Neural progenitor cell (in vitro differentiated cells): Measurements from ENCODE around the gene PLEKHG7.

ENCODE experiments used
- EZH2 ChIP-seq: fragments of 200-600 bp; sonication (generic); IDR thresholded peaks from 2 replicates; pipeline ENCODE4 v1.6.1; 2017; ENCODE audit warnings: antibody characterized with exemption, mild to moderate bottlenecking, moderate library complexity
- EZH2phosphoT487 ChIP-seq: fragments of 200-600 bp; sonication (generic); IDR thresholded peaks from 2 replicates; pipeline ENCODE4 v1.6.1; 2017; ENCODE audit warnings: antibody characterized with exemption
- TF ChIP-seq, protein P1 (sequence below): fragments of 200-600 bp; sonication (generic); IDR thresholded peaks from 2 replicates; pipeline ENCODE4 v1.5.1; 2017; ENCODE audit warnings: antibody characterized with exemption, mild to moderate bottlenecking

DNA sequence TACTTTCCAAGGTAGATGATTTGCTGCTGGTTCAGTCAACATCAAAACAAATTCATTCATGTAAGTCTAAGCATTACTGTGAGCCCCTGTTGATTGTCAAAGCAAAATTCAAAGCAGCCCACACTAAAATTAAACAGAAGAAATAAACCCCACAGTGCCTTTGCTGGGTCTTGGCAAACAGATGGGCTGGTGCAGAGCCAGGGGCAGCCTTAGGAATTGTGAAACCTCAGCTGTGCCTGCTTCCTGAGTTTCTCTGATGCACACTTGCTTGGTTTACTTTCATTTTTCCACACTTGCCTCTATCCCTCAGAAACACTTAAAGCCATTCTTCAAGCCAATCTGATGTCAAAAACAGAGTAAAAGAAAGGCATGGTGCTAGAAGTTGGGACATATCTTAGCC lies 6.6 kb upstream of the PLEKHG7 start:
- TF ChIP-seq, protein P1, sequence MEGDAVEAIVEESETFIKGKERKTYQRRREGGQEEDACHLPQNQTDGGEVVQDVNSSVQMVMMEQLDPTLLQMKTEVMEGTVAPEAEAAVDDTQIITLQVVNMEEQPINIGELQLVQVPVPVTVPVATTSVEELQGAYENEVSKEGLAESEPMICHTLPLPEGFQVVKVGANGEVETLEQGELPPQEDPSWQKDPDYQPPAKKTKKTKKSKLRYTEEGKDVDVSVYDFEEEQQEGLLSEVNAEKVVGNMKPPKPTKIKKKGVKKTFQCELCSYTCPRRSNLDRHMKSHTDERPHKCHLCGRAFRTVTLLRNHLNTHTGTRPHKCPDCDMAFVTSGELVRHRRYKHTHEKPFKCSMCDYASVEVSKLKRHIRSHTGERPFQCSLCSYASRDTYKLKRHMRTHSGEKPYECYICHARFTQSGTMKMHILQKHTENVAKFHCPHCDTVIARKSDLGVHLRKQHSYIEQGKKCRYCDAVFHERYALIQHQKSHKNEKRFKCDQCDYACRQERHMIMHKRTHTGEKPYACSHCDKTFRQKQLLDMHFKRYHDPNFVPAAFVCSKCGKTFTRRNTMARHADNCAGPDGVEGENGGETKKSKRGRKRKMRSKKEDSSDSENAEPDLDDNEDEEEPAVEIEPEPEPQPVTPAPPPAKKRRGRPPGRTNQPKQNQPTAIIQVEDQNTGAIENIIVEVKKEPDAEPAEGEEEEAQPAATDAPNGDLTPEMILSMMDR: no peak
- no peak for TF ChIP-seq EZH2
- no peak for TF ChIP-seq EZH2phosphoT487
